ENCODE data around the gene SLC50A1.

The SLC50A1 gene

GRCh38 chr1:155135415-155136028 lies at the start of gene SLC50A1:
TSS of gene SLC50A1 (plus strand) at chr1:155135852. CDS start at chr1:155135912, 60 bp downstream.
- peak; percentile 67 for DNase-seq (ENCODE audit: low read depth)
- TF ChIP-seq, protein P1, sequence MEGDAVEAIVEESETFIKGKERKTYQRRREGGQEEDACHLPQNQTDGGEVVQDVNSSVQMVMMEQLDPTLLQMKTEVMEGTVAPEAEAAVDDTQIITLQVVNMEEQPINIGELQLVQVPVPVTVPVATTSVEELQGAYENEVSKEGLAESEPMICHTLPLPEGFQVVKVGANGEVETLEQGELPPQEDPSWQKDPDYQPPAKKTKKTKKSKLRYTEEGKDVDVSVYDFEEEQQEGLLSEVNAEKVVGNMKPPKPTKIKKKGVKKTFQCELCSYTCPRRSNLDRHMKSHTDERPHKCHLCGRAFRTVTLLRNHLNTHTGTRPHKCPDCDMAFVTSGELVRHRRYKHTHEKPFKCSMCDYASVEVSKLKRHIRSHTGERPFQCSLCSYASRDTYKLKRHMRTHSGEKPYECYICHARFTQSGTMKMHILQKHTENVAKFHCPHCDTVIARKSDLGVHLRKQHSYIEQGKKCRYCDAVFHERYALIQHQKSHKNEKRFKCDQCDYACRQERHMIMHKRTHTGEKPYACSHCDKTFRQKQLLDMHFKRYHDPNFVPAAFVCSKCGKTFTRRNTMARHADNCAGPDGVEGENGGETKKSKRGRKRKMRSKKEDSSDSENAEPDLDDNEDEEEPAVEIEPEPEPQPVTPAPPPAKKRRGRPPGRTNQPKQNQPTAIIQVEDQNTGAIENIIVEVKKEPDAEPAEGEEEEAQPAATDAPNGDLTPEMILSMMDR (IDR thresholded peaks at IDR 0.05; ENCODE audit: control insufficient read depth, extremely low read depth, insufficient read depth) = no peak
- peak within 1 kb of the TSS; percentile 82 for H3K4me3 ChIP-seq (ENCODE audit: low read depth, low read length)

DNA sequence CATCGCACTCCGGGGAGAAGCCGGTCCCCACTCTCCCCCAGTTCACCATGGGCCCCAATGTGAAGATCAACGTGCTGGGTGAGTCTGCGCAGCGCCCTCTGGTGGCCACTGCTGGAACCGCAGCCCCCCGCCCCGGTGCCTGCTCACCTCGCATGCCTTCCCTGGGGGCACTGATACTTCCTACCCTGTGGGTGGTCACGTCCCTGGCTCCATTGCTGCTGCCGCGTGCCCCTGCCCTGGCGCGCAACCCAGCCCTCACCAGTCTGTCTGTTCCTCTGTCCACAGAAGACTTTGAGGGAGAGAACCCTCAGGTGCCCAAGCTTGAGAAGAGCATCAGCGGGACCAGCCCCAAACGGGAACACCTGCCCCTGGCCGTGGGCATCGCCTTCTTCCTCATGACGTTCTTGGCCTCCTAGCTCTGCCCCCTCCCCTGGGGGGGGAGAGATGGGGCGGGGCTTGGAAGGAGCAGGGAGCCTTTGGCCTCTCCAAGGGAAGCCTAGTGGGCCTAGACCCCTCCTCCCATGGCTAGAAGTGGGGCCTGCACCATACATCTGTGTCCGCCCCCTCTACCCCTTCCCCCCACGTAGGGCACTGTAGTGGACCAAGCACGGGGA lies 49.4 kb upstream of the SLC50A1 start:
- no peak for DNase-seq (ENCODE audit: low read depth)
- peak overlapping the region; percentile 57 for H3K4me3 ChIP-seq (ENCODE audit: low read depth, low read length)
- TF ChIP-seq, protein P1 (IDR thresholded peaks at IDR 0.05; ENCODE audit: control insufficient read depth, extremely low read depth, insufficient read depth) = peak; percentile 96

DNA sequence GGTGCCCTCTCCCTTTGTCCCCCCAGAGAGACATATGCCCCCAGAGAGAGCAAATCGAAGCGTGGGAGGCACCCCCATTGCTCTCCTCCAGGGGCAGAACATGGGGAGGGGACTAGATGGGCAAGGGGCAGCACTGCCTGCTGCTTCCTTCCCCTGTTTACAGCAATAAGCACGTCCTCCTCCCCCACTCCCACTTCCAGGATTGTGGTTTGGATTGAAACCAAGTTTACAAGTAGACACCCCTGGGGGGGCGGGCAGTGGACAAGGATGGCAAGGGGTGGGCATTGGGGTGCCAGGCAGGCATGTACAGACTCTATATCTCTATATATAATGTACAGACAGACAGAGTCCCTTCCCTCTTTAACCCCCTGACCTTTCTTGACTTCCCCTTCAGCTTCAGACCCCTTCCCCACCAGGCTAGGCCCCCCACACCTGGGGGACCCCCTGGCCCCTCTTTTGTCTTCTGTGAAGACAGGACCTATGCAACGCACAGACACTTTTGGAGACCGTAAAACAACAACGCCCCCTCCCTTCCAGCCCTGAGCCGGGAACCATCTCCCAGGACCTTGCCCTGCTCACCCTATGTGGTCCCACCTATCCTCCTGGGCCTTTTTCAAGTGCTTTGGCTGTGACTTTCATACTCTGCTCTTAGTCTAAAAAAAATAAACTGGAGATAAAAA lies 48.7 kb upstream of the SLC50A1 start:
- TF ChIP-seq, protein P1 (IDR thresholded peaks at IDR 0.05; ENCODE audit: control insufficient read depth, extremely low read depth, insufficient read depth) = no peak
- DNase-seq (ENCODE audit: low read depth) = no peak
- H3K4me3 ChIP-seq (ENCODE audit: low read depth, low read length) = no peak overlapping the region

DNA sequence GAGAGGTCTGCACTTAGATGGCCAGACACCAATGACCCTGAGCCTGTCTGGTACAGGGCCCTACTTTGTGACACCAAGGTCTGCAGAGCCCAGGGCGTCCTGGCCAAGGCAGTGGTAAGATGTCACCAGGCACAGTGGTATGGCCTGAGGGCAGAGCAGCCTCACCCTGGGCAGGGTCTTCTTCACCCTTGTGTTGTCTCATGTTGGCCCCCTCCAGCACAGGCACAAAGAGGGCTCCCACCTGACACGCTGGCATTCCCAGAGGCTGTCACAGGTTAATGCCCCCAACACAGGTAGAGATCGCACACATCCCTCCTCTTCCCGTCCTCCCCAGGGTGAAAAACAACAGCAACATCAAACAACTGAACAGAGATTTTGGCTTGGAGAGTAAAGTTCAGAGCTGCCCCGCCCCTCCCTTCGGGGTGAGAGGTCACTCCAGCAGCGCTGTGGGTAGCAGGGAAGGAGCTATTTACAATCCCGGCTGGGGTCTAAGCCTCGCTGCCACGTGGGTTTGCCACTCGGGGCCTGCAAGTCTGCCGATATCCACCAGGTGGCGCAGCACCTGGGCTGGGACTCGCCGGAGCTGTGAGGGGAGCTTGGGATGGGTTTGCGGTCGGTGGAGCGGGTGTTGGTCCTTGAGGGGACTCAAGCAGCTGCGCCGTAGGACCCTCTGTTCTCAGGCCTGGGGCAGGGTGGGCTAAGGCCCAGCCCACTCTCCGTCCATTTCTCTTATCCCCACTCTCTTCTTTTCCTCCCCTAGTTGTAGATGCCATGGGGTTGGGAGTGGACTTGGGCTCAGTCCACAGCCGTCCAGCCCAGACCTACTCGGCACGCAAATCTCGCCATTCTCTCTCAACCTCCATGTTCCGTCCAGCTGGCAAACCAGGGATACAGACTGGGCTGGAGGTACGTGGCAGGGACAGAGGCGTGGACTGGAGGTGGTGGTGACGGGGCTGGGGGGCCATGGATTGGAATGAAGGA lies 44.3 kb upstream of the SLC50A1 start:
- H3K4me3 ChIP-seq (ENCODE audit: low read depth, low read length) = no peak overlapping the region
- TF ChIP-seq, protein P1 (IDR thresholded peaks at IDR 0.05; ENCODE audit: control insufficient read depth, extremely low read depth, insufficient read depth) = peak; percentile 97
- DNase-seq (ENCODE audit: low read depth) = no peak

DNA sequence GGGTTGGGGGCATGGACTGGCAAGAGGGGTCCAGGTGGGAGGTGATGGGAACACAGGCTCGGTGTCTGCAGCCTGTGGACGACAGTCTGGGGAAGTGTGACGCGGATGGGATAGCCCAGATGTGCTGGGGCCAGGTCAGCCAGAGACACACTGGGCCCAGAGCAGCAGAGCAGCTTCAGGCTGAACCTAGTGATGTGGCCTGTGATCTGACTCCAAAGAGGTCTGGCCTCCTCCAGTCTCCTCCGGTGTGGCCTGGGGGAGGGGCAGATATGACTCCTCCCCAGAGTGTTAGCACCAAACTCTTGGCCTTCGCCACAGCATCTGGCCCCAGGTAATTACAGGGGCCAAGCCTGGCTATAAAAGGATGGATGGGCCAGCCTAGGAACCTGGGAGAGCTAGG lies 43.5 kb upstream of the SLC50A1 start:
- no peak overlapping the region for H3K4me3 ChIP-seq (ENCODE audit: low read depth, low read length)
- no peak for DNase-seq (ENCODE audit: low read depth)
- TF ChIP-seq, protein P1 (IDR thresholded peaks at IDR 0.05; ENCODE audit: control insufficient read depth, extremely low read depth, insufficient read depth) = no peak

DNA sequence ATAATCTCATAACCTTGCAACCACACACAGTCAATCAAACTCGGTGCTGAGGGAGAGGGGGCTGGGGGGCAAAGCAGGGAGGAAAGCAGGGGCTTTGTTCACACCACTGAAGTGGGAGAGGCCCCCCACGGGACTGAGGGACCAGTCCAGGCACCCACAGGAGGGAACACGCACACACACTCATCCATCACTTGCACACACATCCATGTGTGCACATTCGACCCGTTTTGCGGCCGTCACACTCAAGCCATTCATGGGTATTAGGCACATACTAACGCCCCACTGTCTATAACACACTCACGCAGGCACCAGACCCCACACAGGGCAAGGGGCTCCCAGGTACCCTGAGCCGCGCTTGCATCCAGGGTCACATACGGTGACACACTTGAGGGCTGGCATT lies 43.0 kb upstream of the SLC50A1 start:
- DNase-seq (ENCODE audit: low read depth) = no peak
- H3K4me3 ChIP-seq (ENCODE audit: low read depth, low read length) = no peak overlapping the region
- TF ChIP-seq, protein P1 (IDR thresholded peaks at IDR 0.05; ENCODE audit: control insufficient read depth, extremely low read depth, insufficient read depth) = no peak

Data from LNCaP clone FGC (cell line).